Fibroblast of upper back skin (primary cell): ENCODE measurements around the gene KCNIP1.
"Not testable (repeated sequence)": the region's sequence is repeated elsewhere in the genome, so short reads cannot be mapped to it uniquely, and the experiment has no call there.

Experiments used
- DNase-seq: peaks from one replicate; pipeline ENCODE4 v3.0.0-alpha.2; 2013

The KCNIP1 gene

DNA sequence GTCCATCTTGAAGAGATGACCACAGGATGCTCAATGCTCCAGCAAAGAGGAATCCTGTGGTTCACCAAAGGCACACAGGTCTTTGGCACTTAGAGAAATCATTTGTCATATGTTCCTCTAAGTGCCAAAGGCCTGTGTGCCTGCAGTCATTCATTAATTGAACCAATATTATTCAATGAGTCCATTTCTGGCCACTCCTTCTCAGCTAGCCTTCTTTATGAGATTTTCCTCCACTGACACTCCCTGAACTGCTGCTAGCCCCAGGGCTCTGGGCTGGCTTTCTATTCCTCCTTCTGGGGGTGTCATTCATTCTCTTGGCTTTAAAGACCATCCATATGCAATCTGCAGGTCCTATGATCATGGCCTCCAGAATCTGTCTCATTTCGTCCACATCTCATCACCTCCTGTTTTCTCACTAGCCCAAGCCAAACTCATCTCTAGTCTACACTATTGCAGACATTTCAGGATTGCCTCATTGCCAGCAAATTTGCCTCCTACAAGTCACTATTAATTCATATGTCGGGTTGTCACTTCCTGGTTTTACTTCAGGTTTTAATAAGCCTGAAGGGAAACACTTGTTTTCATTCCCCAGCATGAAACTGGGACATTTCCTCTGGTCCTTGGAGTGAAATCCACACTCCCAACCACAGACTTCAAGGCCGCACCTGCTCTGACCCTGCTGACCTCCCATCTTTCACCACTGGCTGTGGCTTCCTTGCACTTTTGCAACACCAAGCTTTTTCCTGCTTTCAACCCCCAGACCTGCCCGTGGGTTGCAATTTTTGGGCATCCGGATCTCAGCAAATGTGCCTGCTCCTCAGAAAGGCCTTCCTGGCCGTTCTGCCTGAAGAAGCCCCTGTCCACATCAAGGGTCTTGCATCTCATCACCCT lies 35.1 kb downstream of the KCNIP1 start:
- no peak for DNase-seq

DNA sequence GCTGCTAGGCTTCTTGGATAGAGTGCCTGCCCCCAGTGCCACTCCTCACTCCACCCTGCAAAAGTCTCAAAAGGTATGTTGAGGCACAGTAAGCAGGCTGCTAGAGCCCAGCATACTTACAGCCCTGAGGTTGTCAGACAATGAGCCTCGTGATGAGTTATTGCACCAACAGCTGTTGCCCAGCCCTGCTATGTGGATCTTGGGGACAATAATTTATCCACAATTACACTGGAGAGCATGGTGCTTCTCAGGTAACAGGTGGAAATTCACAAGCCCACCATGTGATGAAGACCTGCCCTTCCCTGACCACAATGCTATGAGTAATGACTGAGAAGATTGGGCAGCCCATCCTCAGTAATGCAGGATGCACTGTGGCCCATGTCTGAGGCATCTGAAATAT lies 36.5 kb downstream of the KCNIP1 start:
- DNase-seq, result no peak

DNA sequence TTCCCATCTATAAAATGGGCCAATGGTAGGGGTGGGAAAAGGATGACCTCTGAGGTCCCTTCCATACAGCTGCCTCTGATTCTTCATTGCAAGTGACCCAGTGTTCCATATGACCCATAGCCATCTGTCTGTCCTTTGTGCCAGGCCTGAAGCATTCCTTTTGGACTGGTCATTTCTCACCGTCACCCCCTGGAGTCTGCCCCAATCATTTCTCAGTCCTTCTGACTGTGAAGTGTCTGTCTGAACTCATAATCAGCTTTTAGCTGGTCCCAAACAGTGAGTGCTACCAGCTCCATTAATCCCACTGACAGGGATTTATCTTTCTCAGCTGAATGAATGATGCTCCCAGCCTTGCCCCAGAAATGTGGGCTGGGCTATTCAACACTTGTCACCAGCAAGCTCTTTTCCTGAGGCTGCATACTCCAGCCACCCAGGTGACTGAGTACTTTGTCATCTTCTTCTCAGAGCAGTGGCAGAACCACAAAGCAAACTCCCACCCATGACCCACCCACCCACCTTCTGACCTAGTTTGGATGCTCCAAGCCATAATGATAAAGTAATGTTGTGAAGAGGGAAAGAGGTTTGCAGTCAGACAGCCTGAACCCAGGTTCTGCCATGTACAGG lies 37.4 kb downstream of the KCNIP1 start:
- no peak for DNase-seq

DNA sequence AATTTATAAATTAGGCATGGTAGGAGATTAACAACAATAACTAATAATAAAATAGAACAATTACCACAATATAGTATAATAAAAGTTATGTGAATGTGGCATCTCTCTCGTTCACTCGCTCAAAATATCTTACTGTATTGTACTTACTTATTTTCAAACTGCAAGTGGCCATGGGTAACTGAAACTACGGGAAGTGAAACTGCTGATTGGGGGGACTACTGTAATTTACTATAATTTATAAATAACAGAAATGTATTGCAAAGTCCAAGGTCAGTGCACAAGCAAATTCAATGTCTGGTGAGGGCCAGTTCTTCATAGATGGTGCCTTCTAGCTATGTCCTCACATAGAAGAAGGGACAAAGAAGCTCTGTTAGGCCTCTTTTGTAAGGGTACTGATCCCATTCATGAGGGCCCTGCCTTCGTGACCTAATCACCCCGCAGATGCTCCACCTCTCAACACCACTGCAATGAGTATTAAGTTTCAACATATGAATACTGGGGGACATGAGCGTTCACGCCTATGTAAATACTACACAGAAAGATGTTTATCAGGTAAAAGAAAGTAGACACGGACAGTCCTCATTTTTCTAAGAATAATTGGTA lies 39.0 kb downstream of the KCNIP1 start:
- no peak for DNase-seq

DNA sequence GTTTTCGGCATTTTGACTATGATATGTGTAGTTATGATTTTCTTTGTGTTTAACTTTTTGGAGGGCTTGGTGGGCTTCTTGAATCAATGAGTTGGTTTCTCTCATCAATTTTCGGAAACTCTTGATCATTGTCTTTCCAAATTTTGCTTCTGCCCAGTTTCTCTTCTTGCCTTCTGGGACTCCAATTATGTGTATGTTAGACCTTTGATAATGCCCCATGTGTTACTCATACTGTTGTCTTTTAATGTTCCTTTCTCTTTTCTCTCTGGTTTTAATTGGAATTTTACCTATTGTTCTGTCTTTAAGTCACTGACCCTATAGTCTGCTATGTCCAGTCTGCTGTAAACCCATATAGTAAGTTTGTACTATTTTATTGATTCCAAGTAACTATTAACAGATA lies 41.5 kb downstream of the KCNIP1 start:
- no peak for DNase-seq

DNA sequence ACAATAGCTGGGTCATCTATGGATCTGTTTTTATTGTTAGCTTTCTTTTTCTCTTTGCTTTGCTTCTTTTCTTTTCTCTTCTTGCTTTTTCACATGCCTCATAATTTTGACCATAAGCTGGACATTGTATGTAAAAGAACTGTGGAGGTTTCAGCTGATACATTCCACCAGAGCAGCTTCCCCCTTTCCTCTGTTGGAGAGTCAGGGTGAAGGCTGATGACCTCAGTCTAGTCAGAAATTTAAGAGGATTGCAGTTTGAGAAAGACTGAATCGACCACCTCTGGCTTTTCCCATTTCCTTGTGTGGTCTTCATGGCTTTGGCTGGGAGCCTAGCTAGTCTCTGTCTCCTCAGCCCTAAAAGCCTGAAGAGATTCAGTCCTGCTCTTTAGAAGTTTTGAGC lies 42.0 kb downstream of the KCNIP1 start:
- DNase-seq, result no peak

DNA sequence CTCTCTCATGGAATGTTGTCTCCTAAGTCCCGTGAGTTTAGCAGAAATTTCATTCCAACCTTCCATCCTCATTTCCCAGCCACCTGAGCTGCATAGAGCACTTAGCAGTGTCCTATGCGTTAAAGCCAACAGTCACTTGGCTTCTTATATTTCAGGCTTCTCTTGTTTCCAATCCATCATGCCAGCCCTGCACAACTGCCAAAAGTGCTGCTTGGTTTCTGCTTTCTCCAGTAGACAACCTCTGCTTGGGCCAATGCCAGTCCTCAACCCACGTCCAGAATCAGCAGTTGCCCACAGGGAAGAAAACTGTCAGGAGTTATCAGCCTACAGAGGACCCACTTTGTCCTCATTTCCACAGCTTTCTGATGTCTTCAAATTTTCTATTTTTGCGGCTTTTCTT lies 42.5 kb downstream of the KCNIP1 start:
- no peak for DNase-seq

DNA sequence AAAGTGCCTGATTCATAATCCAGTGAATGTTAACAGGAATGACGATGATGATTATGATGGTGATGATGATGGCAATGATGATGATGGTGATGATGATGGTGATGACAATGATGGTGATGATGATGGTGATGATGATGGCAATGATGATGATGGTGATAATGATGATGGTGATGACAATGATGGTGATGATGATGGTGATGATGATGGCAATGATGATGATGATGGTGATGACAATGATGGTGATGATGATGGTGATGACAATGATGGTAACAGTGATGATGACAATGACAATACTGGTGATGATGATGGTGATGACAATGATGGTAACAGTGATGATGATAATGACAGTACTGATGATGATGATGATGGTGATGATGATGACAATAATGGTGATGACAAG lies 46.6 kb downstream of the KCNIP1 start:
- not testable (repeated sequence) for DNase-seq

DNA sequence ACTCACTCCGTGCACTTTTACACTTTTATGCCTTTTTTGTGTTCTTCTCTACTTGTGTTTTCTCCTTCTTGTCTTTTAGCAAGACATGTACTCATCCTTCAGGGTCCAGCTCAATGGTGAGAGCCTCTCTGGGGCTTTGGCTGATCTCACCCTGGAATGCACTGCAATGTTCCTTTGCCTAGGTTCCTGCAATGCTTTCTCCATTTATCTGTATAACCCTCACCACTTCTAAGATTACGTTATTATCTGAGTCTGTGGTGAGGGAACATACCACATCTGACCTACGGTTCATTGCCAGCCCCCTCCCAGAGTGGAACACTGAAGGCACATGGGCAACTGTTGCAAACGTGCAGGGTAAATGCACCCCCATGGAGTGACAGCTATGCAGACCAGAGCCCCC lies 47.3 kb downstream of the KCNIP1 start:
- DNase-seq, result no peak

DNA sequence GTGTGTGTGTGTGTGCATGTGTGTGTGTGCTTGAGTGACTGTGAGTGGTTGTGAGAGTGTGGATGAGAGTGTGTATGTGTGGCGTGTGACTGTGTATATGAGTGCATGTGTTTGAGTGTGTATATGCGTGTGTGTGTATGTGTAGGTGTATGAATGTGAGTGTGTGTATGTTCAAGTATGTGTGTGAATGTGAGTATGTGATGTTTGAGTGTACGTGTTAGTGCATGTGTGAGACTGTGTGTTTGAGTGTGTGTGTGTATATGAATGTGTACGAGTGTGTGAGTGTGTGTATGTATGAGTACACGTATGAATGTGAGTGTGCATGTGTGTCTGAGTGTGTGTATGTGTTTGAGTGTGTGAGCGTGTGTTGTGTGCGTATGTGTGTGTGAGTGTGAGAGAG lies 47.8 kb downstream of the KCNIP1 start:
- no peak for DNase-seq

DNA sequence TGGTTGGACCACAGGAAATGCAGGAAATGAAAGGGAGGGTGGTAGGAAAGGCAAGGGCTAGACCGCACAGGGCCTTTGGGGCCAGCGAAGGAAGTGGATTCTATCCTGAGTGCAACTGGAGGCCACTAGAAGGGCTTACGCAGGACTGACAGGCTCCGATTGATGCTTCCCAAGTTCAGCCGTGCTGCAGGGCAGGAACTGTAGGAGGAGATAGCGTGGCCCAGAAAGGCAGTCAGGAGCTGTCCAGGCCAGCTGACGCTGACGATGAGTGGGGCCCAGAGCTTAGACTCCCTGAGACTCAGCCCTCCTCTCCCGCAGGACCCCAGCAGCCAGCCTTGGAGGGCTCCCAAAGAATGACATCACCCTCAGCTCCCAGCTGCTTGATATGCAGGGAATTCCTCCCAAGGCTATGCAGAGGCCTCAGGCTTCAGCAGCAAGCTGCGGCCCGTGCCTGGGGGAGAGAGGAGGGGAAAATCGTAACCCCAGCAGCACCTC lies 48.8 kb downstream of the KCNIP1 start:
- DNase-seq, result peak; percentile 94

DNA sequence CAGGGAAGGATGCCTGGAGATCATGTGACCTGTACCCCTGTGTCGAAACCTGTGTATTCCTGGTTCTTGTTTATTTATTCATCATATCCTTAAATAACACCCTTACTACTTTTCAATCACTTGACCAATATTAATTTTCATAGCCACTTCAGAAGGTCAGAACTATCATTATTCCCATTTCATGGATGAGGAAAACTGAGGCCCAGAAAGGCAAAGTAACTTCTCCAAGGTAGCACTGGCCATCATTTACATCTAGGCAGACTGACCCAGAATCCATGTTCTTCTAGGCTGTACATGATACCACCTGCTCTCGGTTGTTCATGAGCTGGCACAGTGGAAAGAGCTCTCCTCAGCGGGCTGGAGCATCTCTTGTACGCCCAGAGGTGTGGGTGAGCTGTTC lies 49.4 kb downstream of the KCNIP1 start:
- no peak for DNase-seq

DNA sequence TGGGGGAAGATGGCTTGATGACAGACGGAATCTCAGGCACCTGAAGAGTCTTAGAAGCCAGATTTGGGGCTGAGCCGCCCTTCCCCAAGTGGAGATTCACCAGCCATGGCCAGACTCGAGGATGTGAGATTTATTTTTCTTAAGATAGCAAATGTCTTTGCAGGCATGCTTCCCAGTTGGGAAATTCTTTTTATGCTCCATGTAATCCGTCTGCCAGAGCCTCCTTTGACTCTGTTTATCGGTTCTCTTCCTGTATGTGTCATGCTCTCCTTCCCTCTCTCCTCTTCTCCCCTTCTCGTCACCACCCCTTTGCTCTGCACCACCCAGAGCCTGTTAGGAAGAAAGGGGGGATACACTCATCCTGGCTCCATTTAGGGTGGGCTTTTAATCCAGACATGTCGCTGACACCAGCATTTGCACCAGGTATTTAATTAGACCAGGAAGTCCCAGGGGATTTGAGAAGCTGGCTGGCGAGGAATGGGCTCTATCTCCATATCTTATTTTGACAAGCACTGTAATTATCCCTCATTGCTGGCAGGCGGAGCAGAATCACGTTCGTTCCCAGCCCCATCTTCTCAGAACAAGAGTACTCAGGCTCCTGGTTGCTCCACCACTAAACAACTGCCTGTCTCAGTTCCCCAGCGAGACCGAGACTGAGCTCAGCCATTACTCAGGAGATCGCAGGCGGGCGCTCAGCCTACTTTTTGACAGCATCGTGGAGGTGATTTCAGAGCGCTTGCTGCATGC lies 50.9 kb downstream of the KCNIP1 start:
- DNase-seq, result peak; percentile 29

DNA sequence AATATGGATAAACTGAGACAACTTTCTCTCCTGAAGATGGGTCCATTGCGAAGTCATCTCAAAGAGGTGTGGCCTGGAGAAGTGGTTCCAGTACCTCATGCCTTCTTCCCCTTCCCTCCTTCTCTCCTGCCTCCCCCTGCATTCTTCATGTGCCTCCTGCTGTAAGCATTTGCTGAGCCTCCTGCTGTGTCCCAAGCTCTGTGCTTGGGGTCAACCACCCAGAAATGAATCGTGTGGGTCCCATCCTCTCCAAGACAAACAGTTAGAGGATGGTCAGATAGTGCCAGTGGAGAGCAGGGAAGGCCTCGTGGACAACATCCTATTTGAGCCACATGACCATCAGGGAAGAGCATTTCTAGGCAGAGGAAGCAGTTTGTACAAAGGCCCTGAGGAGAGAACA lies 53.5 kb downstream of the KCNIP1 start:
- no peak for DNase-seq

DNA sequence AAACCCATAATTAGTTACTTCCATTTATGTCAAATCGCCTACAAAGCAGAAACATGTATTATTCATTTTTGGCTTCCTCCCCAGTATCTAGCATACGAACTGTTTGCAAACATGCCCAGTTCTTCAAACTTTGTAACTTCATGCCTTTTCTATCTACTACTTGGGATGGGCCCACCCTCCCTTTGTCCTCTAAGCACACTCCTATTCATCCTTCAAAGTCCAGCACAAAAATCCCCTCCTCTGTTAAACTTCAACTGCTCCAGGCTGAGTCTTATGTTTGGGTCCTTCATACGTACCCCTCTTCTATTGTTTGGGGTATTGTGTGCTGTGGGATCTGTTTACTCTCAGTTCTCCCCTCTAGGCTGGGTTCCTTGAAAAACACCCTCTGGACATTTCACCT lies 55.5 kb downstream of the KCNIP1 start:
- DNase-seq, result no peak

DNA sequence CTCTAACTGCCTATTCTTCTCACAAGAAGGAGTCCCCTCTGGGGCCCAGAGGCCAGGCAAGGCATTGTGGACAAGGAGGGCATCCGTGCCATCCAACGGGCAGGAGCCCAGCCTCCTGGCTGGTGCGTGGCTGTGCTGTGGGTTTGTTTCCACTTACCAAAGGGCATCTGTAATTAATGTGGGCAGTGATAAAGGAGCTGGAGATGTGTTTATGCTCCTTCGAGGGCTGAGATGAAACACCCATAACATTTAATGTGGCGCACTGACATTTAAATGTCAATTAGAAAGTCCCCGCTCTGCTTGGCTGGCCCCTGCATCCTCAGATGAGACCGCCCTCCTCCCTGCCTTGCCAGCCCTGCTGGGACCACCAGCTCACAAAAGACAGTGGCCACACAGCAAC lies 57.1 kb downstream of the KCNIP1 start:
- DNase-seq, result no peak

DNA sequence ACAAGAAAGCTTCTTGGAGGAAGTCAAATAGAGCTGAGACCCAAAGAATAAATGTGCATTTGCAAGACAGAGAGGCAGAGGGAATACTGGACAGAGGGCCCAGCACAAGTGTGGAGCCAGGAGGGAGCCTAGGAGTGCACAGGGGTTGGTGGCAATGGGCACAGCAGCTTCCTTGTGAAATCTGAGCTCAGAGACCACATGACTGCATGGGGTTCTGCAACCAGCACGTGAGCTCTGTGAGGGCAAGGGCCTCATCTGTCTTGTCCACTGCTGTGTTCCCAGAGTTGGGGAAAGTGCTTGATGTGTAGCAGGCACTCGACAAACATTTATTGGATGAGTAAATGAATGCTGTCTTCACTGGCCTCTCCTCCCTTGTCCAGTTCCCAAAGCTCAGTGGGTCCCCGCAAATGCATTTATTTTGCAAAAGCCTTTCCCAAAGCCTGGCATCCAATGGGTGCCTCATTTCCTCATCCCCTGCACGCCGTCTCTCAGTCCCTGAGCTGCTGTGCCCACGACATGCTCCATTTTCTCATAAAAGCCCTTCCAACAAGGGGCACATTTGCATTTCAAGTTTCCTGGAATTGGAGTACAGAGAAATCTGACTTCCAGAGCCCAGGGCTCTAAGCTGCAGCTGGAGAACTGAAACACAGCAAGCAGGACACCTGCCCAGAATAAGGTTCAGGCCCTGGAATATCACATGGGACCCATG lies 58.5 kb downstream of the KCNIP1 start:
- DNase-seq, result no peak

DNA sequence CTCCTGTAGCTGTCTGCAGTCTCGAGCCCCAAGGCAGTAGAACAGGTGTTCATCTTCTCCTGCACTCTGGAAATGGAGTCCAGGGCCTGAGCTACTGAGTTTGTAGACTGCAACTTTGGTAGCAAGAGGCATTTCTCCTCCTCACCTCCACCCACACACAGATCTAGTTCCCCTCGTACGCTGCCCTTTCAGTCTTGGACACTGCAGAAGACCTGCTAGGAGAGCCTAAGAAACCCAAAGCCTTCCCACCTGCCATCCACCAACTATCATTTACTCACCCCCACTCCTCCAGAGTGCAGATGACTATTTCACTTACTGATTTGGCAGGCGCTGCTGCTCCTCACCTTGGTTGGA lies 59.0 kb downstream of the KCNIP1 start:
- no peak for DNase-seq

DNA sequence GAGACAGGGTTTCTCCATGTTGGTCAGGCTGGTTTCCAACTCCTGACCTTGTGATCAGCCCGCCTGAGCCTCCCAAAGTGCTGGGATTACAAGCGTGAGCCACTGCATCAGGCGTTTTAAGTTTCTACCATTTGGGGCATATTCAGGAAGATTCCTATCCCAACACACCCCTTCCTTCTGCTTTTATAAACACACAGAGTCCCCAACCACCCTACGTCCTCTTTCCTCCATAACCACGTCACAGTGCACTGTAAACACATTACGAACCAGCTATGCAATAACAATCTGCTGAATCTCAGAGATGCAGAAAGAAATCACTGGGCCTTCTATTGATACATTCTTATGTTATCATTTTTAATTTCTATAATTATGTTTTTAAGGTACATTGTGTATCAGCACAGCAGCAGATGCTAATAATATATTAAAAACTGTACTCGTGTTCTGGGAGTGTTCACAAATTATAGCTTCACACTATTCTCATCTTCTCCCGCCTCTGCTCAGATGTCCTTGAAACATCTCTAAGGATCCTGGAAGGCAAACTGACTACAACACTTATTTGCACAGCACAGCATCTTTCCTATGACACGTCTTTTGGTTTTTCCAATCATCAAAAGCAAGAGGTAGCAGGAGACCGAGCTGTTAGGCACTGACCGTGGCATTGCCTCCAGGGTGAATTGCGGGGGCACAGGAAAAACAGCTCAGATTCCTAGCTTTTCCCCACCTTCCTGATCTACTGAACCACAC lies 60.2 kb downstream of the KCNIP1 start:
- no peak for DNase-seq

DNA sequence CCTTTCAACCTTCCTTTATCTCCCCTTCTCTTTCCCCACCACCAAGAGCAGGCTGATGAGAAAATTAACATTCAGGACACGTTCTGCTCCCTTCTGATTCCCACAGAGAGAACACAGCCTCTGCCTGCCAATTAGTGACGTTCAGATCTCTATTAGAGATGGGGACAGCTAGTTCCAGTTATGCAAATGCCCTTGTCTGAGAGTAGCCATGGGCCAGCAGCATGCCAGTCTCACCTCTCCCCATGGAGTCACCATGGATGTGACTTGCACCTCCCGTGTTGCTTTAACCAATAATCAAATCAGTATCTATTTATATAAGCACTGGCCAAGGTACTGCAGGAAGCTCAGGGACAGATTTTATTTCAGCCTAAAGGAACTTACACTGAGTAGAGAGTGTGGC lies 61.3 kb downstream of the KCNIP1 start:
- no peak for DNase-seq

DNA sequence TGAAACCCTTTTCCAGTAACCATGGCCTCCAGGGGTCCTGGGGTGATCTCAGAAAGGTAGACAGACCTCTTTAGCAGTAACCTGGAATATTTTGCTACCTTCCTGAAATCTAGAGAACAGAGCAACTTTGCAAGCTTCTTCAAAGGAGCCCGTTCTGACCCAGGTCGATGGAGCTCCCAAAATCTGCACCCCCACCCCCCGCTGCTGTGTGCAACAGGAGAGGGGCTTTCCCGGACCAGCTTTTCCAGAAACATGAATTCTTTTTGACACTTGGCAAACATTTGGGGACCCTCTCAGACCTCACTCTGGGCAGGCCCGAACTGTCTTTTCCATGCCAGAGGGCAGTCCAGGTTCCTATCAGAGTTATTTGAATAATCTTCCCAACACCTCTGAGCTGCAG lies 65.3 kb downstream of the KCNIP1 start:
- no peak for DNase-seq

DNA sequence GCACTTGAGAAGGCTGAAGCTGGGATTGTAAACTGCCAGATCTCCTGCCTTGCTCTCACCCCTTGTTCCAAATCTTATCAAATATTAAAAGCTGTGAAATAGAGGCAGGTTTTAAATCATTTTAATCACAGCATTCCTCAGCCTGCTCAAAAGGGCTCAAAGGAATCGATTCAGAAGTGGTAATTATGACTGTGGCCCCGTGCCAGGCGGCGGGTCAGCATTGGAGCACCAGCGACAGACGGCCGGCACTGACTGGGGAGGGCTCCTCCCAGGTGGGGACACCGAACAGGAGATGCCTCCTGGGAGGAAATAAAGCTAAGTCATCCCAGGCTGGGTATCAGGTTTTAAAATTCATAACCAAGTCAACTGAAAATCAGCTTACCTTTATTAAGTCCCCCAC lies 66.7 kb downstream of the KCNIP1 start:
- no peak for DNase-seq
